Left forelimb (tissue), 1 donor: ENCODE measurements around the gene KIAA1549.
"Not testable (repeated sequence)": the region's sequence is repeated elsewhere in the genome, so short reads cannot be mapped to it uniquely, and the experiment has no call there.

ENCODE experiments used
- DNase-seq: peaks from one replicate; pipeline ENCODE4 v3.0.0-alpha.2; 2018; ENCODE audit warnings: low spot score

KIAA1549 gene

GRCh38 chr7:138944592-138944991 is 36.6 kb downstream of the KIAA1549 start:
- no peak for DNase-seq

GRCh38 chr7:138943061-138943460 is 38.1 kb downstream of the KIAA1549 start:
- no peak for DNase-seq

- no peak for DNase-seq
These were observed 39.6 kb downstream of the KIAA1549 start for GRCh38 chr7:138941545-138941944.

- DNase-seq, result not testable (repeated sequence)
These were observed 40.6 kb downstream of the KIAA1549 start for GRCh38 chr7:138940602-138941001.

- DNase-seq, result no peak
These were observed 43.7 kb downstream of the KIAA1549 start for GRCh38 chr7:138937484-138937883.

GRCh38 chr7:138935465-138936011 is 45.7 kb downstream of the KIAA1549 start:
- DNase-seq, result no peak

- DNase-seq, result no peak
These were observed 46.3 kb downstream of the KIAA1549 start for GRCh38 chr7:138934861-138935260.

GRCh38 chr7:138934367-138934766 is 46.8 kb downstream of the KIAA1549 start:
- DNase-seq, result no peak

GRCh38 chr7:138932870-138933269 is 48.3 kb downstream of the KIAA1549 start:
- no peak for DNase-seq

- no peak for DNase-seq
These were observed 48.8 kb downstream of the KIAA1549 start for GRCh38 chr7:138932427-138932826.

GRCh38 chr7:138929969-138930368 is 51.2 kb downstream of the KIAA1549 start:
- no peak for DNase-seq

GRCh38 chr7:138926241-138926612 is 55.0 kb downstream of the KIAA1549 start:
- no peak for DNase-seq

- no peak for DNase-seq
These were observed 56.5 kb downstream of the KIAA1549 start for GRCh38 chr7:138924501-138925225.

- no peak for DNase-seq
These were observed 59.9 kb downstream of the KIAA1549 start for GRCh38 chr7:138921277-138921676.

- no peak for DNase-seq
These were observed 61.3 kb downstream of the KIAA1549 start for GRCh38 chr7:138919911-138920310.

GRCh38 chr7:138919216-138919615 is 62.0 kb downstream of the KIAA1549 start:
- DNase-seq, result no peak

GRCh38 chr7:138918756-138919155 is 62.4 kb downstream of the KIAA1549 start:
- no peak for DNase-seq

- DNase-seq, result no peak
These were observed 63.0 kb downstream of the KIAA1549 start for GRCh38 chr7:138918176-138918575.

- DNase-seq, result no peak
These were observed 63.4 kb downstream of the KIAA1549 start for GRCh38 chr7:138917771-138918170.

GRCh38 chr7:138916731-138917130 is 64.5 kb downstream of the KIAA1549 start:
- no peak for DNase-seq

GRCh38 chr7:138916275-138916674 is 64.9 kb downstream of the KIAA1549 start:
- no peak for DNase-seq

- DNase-seq, result no peak
These were observed 67.4 kb downstream of the KIAA1549 start for GRCh38 chr7:138913783-138914182.

GRCh38 chr7:138911007-138911406 is 70.2 kb downstream of the KIAA1549 start:
- DNase-seq, result no peak

GRCh38 chr7:138907850-138908249 is 73.3 kb downstream of the KIAA1549 start:
- DNase-seq, result no peak
